Measurements from ENCODE around the gene PCED1B.

Gene PCED1B

DNA sequence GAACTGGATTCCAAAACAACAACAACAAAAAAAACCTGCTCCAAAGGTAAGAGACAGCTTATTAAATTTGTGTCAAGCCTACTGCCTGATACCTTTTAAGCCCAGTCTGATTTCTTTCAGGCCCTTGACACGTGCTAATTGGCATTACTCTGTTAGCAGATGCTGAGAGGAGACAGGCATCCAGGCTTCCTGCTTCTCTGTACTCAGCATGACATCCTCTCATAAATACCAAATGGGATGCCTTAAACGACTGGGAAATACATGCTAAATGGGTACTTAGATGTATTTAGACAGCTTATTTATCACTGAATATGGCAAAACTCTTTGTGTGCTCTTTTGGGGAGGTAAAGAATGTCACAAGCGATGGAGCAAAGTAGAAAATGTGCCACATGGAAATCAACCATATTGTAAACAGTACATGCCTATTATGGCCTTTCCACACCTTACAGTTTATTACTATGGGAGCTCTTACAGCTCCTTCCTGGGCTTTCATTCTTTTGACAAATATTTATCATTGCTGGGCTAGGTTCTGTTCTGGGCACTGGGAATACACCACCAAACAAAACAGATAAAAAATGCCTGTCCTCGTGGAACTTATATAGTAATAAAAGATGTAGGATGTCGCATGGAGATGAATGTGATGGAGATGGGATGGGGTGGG is 11.5 kb upstream of the PCED1B start:
- no peak for DNase-seq

GRCh38 chr12:47068539-47068938 is 10.9 kb upstream of the PCED1B start:
- no peak for DNase-seq

GRCh38 chr12:47070310-47070709 is 9.1 kb upstream of the PCED1B start:
- no peak for DNase-seq

DNA sequence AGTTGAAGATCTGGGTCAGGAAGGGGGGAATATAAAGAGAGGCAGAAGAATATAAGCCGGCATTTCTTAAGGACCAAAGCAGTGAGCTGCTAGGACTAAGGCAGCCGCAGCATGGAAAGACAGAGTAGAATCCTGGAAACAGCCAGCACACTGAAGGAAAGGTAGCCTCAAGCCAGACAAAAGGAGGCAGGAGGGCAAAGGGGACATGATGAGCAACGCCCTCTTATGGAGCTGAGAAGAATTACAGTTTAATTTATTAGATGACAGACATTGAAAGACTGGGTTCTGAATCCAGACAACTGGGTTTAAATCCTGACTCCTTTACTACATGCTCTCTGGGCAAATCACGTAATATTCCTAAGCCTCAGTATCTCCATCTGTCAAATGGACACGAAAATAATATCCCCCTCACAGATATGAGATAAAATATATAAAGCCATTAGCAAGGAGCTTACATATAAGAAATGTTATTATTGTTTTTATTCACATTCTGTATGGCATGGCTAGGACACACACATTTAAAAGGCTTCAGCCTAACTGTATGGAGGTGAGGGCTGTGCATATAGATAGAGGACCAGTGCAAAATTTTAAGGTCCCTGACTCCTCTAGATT is 8.1 kb upstream of the PCED1B start:
- no peak for DNase-seq

DNA sequence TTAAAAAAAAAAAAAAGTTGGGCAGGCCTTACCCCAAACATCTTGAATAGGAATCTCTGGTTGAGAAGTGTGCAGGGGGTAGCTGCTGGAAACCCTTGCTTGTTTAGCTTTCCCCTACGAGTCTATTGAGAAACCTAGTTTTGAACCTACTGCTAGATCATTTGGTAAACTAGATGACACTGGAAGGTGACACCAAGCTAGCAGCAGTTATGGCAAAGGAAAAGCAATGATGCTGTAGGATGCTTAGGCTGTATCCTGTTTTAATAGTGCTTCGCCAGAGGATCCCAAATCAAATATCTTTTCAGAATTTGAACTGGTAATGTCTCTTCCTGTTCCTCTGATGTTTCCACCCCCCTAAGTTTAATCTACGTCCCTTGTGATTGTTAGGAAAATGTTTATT is 5.5 kb upstream of the PCED1B start:
- no peak for DNase-seq

GRCh38 chr12:47074757-47075156 is 4.7 kb upstream of the PCED1B start:
- no peak for DNase-seq

DNA sequence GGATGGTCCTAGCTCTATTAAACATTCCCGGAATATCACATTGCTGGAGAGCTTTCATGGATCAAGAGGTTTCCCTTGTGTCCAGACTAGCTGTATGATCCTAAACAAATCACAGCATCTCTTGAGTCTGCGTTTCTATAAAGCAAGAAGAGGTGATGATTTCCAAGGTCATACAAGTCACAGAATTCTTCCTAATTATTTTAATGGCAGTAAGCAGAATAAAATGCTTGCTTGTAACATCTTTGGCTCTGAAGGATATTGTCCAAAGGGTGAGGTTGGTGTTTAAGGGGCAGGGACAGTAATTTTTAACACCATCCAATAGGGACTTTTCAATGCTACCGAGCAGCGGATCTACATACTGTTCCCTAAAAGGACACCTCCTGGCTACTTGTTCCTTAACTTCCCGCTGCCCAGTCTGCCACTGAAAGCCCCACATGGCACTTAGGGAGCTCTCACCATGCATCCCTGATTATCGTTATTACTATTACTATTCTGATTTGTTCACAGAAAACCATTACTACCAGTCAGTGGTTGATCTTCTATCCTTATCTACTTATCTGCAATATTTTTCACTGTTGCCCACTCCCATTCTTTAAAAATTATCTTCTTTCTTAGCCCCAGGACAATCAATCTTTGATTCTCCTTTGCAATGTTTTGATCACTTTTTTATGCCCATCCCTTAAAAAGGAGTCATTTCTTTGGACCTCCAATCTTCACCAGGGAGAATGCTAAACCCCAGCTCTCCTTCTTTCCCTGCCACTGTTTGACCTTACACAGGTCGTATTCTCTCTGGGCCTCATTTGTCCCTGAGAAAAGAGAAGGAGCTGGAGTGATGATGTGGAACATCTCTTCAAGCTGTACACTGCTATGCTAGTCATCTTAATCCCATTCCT is 4.0 kb upstream of the PCED1B start:
- DNase-seq, result no peak

- no peak for DNase-seq
Observed at GRCh38 chr12:47077206-47078085, 2.0 kb upstream of the PCED1B start.

- no peak for DNase-seq
Observed at GRCh38 chr12:47078086-47078395, 1.4 kb upstream of the PCED1B start.

GRCh38 chr12:47078733-47079467 is 521 bp upstream of the PCED1B start:
- no peak for DNase-seq

DNA sequence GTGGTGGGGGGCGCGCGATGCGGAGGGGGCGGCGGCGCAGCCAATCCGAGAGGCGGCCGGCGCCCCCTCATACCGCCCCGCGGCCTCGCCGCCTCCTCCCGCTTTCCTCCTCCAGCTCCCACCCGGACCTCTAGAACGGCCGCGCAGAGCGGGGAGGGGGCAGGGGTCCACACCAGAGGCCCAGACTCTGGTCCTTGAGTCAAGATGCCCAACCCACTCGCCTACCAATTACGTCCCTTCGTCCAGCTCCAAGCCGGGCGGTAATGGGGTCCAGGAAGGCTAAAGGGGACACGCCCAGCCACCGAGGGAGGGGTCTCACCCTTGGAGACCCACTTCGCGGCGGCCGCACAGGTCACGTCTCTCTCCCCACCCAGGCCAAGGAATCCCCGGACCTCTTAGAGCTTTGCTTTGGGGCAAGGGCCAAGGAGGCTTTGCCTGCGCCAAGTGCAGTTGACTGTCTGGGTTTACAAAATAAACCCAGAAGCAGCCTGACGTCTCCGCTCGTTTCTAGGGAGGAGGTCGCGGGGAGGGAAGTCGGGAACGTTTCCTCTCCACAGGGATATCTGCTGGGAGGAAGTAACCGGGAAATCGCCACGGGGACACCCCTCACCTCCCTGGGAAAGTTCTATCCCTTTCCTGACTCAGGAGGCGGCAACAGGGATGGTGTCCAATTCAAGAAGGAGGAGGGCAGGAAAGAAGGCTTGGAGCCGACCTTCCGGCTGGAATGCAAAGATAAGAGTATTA is 732 bp downstream of the PCED1B start:
- no peak for DNase-seq

GRCh38 chr12:47080725-47081502 is 1.5 kb downstream of the PCED1B start:
- no peak for DNase-seq

GRCh38 chr12:47082283-47082682 is 2.9 kb downstream of the PCED1B start:
- DNase-seq, result no peak

DNA sequence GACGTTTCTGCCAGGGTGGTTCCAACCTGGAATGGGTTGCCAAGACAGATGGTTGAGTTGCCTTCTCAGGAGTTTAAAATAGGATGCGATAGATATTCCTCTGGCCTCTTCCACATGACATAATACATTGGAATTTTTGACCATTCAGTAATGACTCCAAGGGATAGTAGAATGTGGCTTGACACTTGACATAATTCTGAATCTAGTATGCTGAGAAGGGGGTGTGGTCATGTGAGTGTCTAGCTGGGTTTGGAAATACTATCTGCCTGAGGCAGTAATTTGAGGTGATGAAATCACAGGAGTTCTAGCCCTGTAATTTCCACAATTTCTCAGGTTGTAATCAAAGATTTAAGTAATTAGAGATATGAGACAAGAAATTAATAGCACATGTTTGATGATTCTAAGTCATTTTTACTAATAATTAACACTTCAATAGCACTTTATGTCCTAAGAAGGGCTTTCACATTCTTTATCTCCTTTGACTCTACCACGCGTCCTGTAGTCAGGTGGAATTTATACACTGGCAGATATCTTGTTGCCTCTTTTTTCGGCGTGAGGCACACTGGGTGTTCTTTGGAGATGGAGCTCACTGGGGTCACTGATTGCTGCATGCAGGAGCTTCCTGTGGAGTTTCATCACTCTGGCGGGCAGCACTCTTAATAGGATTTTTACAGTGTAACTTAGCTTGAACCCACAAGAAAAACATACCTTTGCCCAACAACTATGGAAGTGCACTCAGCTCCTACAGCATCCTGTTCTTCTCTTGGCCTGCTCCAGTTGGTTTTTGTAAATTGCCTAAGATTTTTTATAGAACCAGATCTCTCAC is 3.6 kb downstream of the PCED1B start:
- no peak for DNase-seq

- DNase-seq, result no peak
Observed at GRCh38 chr12:47084172-47084571, 4.8 kb downstream of the PCED1B start.

DNA sequence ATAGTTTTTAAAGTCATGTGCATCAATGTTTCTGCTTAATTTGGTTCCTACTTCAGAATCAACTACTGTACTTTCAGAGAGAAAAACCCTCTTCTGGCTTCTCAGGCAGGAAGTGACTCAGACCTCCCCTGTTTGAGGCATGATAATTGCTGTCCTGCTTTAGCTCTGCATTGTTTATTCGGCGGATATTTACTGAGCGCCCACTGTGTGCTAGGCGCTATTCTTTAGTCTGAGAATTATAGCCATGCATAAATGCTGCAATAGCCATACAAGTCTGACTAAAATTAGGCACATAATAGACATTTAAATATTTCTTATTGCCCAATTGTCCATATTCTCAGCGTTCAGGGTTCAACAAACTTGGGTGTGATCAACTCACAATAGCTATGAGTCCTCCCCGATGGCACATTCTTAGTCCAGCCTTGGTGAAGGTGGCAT is 6.4 kb downstream of the PCED1B start:
- DNase-seq, result no peak

GRCh38 chr12:47087088-47087688 is 7.8 kb downstream of the PCED1B start:
- no peak for DNase-seq

GRCh38 chr12:47088021-47088944 is 8.9 kb downstream of the PCED1B start:
- no peak for DNase-seq

Data from NCI-H446 treated with DMSO at 0.1 percent for 48 hours (cell line).